ENCODE data around the gene C5orf58. TPM values are rescaled to one million over a fixed set of nuclear protein-coding genes. Genes with fewer than 3 reads are reported as not detected.
"Not testable (repeated sequence)": the region's sequence is repeated elsewhere in the genome, so short reads cannot be mapped to it uniquely, and the experiment has no call there.

C5orf58 gene
- polyA plus RNA-seq, 1 donor from 2014 or later, result not detected

GRCh38 chr5:170238456-170239196 is 5.8 kb downstream of the C5orf58 start:
- H2AFZ ChIP-seq (ENCODE audit: low read depth, low read length), result no peak overlapping the region
- H4K20me1 ChIP-seq (ENCODE audit: insufficient read depth), result no peaks in the 10 kb centered on the region
- H3K79me2 ChIP-seq (replicated peaks; ENCODE audit: insufficient read depth, low read length), result no peaks in the 10 kb centered on the region
- no peak overlapping the region for H3K27ac ChIP-seq (ENCODE audit: low read length)
- H3K9ac ChIP-seq (ENCODE audit: low read length), result no peak overlapping the region
- no peaks in the 10 kb centered on the region for H3K27me3 ChIP-seq (ENCODE audit: insufficient read depth, low read depth, low read length)
- TF ChIP-seq MXI1 (conservative IDR thresholded peaks at IDR 0.05; ENCODE audit: poor library complexity, severe bottlenecking) (no peak), RAD21 (conservative IDR thresholded peaks at IDR 0.05) (no peak), POLR2AphosphoS5 (IDR thresholded peaks at IDR 0.05) (no peak), EP300 (conservative IDR thresholded peaks at IDR 0.05; ENCODE audit: poor library complexity, severe bottlenecking) (no peak)
- TF ChIP-seq, protein P1, sequence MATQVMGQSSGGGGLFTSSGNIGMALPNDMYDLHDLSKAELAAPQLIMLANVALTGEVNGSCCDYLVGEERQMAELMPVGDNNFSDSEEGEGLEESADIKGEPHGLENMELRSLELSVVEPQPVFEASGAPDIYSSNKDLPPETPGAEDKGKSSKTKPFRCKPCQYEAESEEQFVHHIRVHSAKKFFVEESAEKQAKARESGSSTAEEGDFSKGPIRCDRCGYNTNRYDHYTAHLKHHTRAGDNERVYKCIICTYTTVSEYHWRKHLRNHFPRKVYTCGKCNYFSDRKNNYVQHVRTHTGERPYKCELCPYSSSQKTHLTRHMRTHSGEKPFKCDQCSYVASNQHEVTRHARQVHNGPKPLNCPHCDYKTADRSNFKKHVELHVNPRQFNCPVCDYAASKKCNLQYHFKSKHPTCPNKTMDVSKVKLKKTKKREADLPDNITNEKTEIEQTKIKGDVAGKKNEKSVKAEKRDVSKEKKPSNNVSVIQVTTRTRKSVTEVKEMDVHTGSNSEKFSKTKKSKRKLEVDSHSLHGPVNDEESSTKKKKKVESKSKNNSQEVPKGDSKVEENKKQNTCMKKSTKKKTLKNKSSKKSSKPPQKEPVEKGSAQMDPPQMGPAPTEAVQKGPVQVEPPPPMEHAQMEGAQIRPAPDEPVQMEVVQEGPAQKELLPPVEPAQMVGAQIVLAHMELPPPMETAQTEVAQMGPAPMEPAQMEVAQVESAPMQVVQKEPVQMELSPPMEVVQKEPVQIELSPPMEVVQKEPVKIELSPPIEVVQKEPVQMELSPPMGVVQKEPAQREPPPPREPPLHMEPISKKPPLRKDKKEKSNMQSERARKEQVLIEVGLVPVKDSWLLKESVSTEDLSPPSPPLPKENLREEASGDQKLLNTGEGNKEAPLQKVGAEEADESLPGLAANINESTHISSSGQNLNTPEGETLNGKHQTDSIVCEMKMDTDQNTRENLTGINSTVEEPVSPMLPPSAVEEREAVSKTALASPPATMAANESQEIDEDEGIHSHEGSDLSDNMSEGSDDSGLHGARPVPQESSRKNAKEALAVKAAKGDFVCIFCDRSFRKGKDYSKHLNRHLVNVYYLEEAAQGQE (IDR thresholded peaks at IDR 0.05; ENCODE audit: borderline replicate concordance), result no peak
- TF ChIP-seq, protein P2, sequence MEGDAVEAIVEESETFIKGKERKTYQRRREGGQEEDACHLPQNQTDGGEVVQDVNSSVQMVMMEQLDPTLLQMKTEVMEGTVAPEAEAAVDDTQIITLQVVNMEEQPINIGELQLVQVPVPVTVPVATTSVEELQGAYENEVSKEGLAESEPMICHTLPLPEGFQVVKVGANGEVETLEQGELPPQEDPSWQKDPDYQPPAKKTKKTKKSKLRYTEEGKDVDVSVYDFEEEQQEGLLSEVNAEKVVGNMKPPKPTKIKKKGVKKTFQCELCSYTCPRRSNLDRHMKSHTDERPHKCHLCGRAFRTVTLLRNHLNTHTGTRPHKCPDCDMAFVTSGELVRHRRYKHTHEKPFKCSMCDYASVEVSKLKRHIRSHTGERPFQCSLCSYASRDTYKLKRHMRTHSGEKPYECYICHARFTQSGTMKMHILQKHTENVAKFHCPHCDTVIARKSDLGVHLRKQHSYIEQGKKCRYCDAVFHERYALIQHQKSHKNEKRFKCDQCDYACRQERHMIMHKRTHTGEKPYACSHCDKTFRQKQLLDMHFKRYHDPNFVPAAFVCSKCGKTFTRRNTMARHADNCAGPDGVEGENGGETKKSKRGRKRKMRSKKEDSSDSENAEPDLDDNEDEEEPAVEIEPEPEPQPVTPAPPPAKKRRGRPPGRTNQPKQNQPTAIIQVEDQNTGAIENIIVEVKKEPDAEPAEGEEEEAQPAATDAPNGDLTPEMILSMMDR (IDR thresholded peaks at IDR 0.05; ENCODE audit: poor library complexity, severe bottlenecking), result no peak
- no peak overlapping the region for H3K4me2 ChIP-seq (ENCODE audit: low read length)
- H3F3A ChIP-seq (ENCODE audit: insufficient read depth, low read length, poor library complexity, severe bottlenecking), result no peaks in the 10 kb centered on the region
- no peaks in the 10 kb centered on the region for H3K9me2 ChIP-seq (ENCODE audit: insufficient read depth, low read length)
- H3K9me3 ChIP-seq (ENCODE audit: low read length), result no peaks in the 10 kb centered on the region
- no peak overlapping the region for H3K4me3 ChIP-seq (ENCODE audit: low read length)
- H3K36me3 ChIP-seq (ENCODE audit: insufficient read depth, low read length), result no peaks in the 10 kb centered on the region

DNA sequence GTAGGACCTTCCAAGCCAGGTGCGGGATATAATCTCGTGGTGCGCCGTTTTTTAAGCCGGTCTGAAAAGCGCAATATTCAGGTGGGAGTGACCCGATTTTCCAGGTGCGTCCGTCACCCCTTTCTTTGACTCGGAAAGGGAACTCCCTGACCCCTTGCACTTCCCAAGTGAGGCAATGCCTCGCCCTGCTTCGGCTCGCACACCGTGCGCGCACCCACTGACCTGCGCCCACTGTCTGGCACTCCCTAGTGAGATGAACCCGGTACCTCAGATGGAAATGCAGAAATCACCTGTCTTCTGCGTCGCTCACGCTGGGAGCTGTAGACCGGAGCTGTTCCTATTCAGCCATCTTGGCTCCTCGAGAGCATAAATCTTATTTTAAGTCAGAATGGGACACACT is 12.7 kb downstream of the C5orf58 start:
- not testable (repeated sequence) for H2AFZ ChIP-seq (ENCODE audit: low read depth, low read length); H3K27ac ChIP-seq (ENCODE audit: low read length); H3K4me3 ChIP-seq (ENCODE audit: low read length)

DNA sequence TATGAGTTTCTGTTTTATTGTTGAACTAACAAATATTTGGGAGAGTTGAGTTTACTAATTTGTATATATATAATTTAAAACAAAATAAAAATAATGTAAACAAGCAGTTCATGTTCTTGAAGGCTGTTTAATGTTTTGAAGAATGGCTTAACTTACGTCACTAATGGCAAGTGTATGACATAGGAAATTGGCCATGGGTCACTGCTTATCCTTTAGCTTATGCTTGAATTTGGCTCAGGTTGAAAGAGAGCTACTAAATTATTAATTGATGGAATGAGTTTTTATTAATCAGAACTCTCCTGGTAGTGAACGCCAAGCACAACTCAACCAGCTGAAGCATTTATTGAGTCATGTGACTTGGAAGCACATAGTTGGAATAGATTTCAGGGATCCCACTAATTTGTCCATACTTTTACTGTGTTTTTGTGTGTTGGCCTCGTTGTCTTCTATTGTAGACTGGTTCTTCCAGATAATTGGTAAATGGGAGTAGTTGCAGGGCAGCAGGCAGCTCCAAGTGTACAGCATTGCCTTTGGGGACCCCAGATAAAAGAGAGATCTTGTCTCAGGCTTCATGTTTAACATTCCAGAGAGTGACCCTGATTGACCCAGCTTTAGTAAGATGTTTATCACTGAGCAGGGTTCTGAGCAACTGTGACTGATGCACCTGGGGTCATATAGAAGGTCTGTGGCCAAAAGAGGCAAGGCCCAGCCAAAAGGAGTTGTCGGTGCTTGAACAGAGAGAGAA is 13.5 kb downstream of the C5orf58 start:
- H4K20me1 ChIP-seq (ENCODE audit: insufficient read depth), result no peaks in the 10 kb centered on the region
- no peak overlapping the region for H3K9ac ChIP-seq (ENCODE audit: low read length)
- no peaks in the 10 kb centered on the region for H3K79me2 ChIP-seq (replicated peaks; ENCODE audit: insufficient read depth, low read length)
- H3F3A ChIP-seq (ENCODE audit: insufficient read depth, low read length, poor library complexity, severe bottlenecking), result no peaks in the 10 kb centered on the region
- no peaks in the 10 kb centered on the region for H3K9me2 ChIP-seq (ENCODE audit: insufficient read depth, low read length)
- no peak overlapping the region for H3K4me2 ChIP-seq (ENCODE audit: low read length)
- H2AFZ ChIP-seq (ENCODE audit: low read depth, low read length), result no peak overlapping the region
- no peaks in the 10 kb centered on the region for H3K9me3 ChIP-seq (ENCODE audit: low read length)
- no peaks in the 10 kb centered on the region for H3K27me3 ChIP-seq (ENCODE audit: insufficient read depth, low read depth, low read length)
- no peaks in the 10 kb centered on the region for H3K36me3 ChIP-seq (ENCODE audit: insufficient read depth, low read length)
- no peak overlapping the region for H3K4me3 ChIP-seq (ENCODE audit: low read length)
- H3K27ac ChIP-seq (ENCODE audit: low read length), result no peak overlapping the region
- no peak for TF ChIP-seq TAF1 (IDR thresholded peaks at IDR 0.05; ENCODE audit: low read depth)
- TF ChIP-seq, protein P1 (IDR thresholded peaks at IDR 0.05; ENCODE audit: borderline replicate concordance), result no peak
- no peak for TF ChIP-seq SMC3 (conservative IDR thresholded peaks at IDR 0.05; ENCODE audit: poor library complexity)
- no peak for TF ChIP-seq MXI1 (conservative IDR thresholded peaks at IDR 0.05; ENCODE audit: poor library complexity, severe bottlenecking)
- TF ChIP-seq POLR2AphosphoS5 (IDR thresholded peaks at IDR 0.05), result no peak
- no peak for TF ChIP-seq EP300 (conservative IDR thresholded peaks at IDR 0.05; ENCODE audit: poor library complexity, severe bottlenecking)
- TF ChIP-seq, protein P2 (IDR thresholded peaks at IDR 0.05; ENCODE audit: poor library complexity, severe bottlenecking), result no peak
- TF ChIP-seq RAD21 (conservative IDR thresholded peaks at IDR 0.05), result no peak

More for the DNA sequence above, 12.7 kb downstream of the C5orf58 start:
- not testable (repeated sequence) for H3K9me3 ChIP-seq (ENCODE audit: low read length); H3K9me2 ChIP-seq (ENCODE audit: insufficient read depth, low read length); H4K20me1 ChIP-seq (ENCODE audit: insufficient read depth); H3K79me2 ChIP-seq (replicated peaks; ENCODE audit: insufficient read depth, low read length); H3F3A ChIP-seq (ENCODE audit: insufficient read depth, low read length, poor library complexity, severe bottlenecking); H3K36me3 ChIP-seq (ENCODE audit: insufficient read depth, low read length); H3K9ac ChIP-seq (ENCODE audit: low read length); H3K4me2 ChIP-seq (ENCODE audit: low read length); H3K27me3 ChIP-seq (ENCODE audit: insufficient read depth, low read depth, low read length)
